ENCODE results near the gene GTF2IRD1. TPM values are rescaled to one million over a fixed set of nuclear protein-coding genes. Genes with fewer than 3 reads are reported as not detected.

Gene GTF2IRD1
- total RNA-seq, 1 experiment from 2014 or later = 54.0 TPM

GRCh38 chr7:74612015-74612829, 158.5 kb downstream of the GTF2IRD1 start:
- BruUV-seq (replicated peaks) = no TSS peak
- intact Hi-C loops (cut with micrococcal nuclease; ENCODE audit: unreplicated experiment) = no loop called here
- TF ChIP-seq POLR2AphosphoS5 (IDR thresholded peaks at IDR 0.05; ENCODE audit: low read depth, low read length) (no peak), TCF7L2 (IDR thresholded peaks at IDR 0.05; ENCODE audit: low read depth, low read length) (no peak), SIN3A (IDR thresholded peaks at IDR 0.05; ENCODE audit: borderline replicate concordance, insufficient read depth, low read depth, low read length) (no peak), CTCF (IDR thresholded peaks at IDR 0.05) (no peak), REST (IDR thresholded peaks at IDR 0.05; ENCODE audit: insufficient read depth in 1 of 2, low read depth in 2 of 2, low read length in 1 of 2) (no peak)
- ATAC-seq = peak; percentile 57
- CTCF ChIA-PET = interaction anchor here (0.6 to 0.8 kb wide), 2 partner anchors 22 to 397 kb away, joined by 3 read pairs; no protein-coding TSS in a partner anchor
- Histone ChIP-seq H3K27me3 (ENCODE audit: control insufficient read depth, insufficient read depth, low read length) (no peaks in the 10 kb centered on the region), H3K4me1 (ENCODE audit: control insufficient read depth, insufficient read depth, low read length) (peaks cover 16% of the 10 kb centered on the region), H3K36me3 (ENCODE audit: control insufficient read depth, insufficient read depth, low read length) (no peaks in the 10 kb centered on the region), H3K4me3 (ENCODE audit: low read depth in 2 of 2, low read length in 2 of 2) (no peak overlapping the region), H3K9me3 (ENCODE audit: control insufficient read depth, insufficient read depth, low read depth, low read length) (no peaks in the 10 kb centered on the region), H3K27ac (ENCODE audit: low read length) (peak overlapping the region; percentile 64)
- POLR2A ChIA-PET = interaction anchor here (0.5 to 0.6 kb wide), 2 partner anchors 10 to 297 kb away, joined by 6 read pairs; no protein-coding TSS in a partner anchor
- in situ Hi-C loops (cut with HindIII; ENCODE audit: low pct_unique_long_range_greater_than_20kb, low sequenced_read_pairs) = no loop called here
- DNase-seq (ENCODE audit: low read depth, low spot score) = no peak

- CTCF ChIA-PET = no interaction called here
- ATAC-seq = peak; percentile 37; the same call in 1 of the 2 replicates
- in situ Hi-C loops (cut with HindIII; ENCODE audit: low pct_unique_long_range_greater_than_20kb, low sequenced_read_pairs) = no loop called here
These were observed 162.5 kb downstream of the GTF2IRD1 start for GRCh38 chr7:74615933-74616780.

More at GRCh38 chr7:74615933-74616780, 162.5 kb downstream of the GTF2IRD1 start:
- no peaks in the 10 kb centered on the region for H3K36me3 ChIP-seq (ENCODE audit: control insufficient read depth, insufficient read depth, low read length)
- no TSS peak for BruUV-seq (replicated peaks)
- H3K4me3 ChIP-seq (ENCODE audit: low read depth in 2 of 2, low read length in 2 of 2) = no peak overlapping the region
- intact Hi-C loops (cut with micrococcal nuclease; ENCODE audit: unreplicated experiment) = no loop called here
- TF ChIP-seq POLR2AphosphoS5 (IDR thresholded peaks at IDR 0.05; ENCODE audit: low read depth, low read length) = no peak
- no peak for TF ChIP-seq SIN3A (IDR thresholded peaks at IDR 0.05; ENCODE audit: borderline replicate concordance, insufficient read depth, low read depth, low read length)
- TF ChIP-seq TCF7L2 (IDR thresholded peaks at IDR 0.05; ENCODE audit: low read depth, low read length) = no peak
- TF ChIP-seq CTCF (IDR thresholded peaks at IDR 0.05) = no peak
- TF ChIP-seq REST (IDR thresholded peaks at IDR 0.05; ENCODE audit: insufficient read depth in 1 of 2, low read depth in 2 of 2, low read length in 1 of 2) = no peak
- H3K27me3 ChIP-seq (ENCODE audit: control insufficient read depth, insufficient read depth, low read length) = no peaks in the 10 kb centered on the region
- POLR2A ChIA-PET = no interaction called here
- H3K4me1 ChIP-seq (ENCODE audit: control insufficient read depth, insufficient read depth, low read length) = peaks cover 25% of the 10 kb centered on the region
- no peak for DNase-seq (ENCODE audit: low read depth, low spot score)
- H3K27ac ChIP-seq (ENCODE audit: low read length) = peak overlapping the region; percentile 57; the same call in 1 of the 2 replicates
- no peaks in the 10 kb centered on the region for H3K9me3 ChIP-seq (ENCODE audit: control insufficient read depth, insufficient read depth, low read depth, low read length)
